ENCODE results near the gene ENTREP1.

- TF ChIP-seq, protein P1, sequence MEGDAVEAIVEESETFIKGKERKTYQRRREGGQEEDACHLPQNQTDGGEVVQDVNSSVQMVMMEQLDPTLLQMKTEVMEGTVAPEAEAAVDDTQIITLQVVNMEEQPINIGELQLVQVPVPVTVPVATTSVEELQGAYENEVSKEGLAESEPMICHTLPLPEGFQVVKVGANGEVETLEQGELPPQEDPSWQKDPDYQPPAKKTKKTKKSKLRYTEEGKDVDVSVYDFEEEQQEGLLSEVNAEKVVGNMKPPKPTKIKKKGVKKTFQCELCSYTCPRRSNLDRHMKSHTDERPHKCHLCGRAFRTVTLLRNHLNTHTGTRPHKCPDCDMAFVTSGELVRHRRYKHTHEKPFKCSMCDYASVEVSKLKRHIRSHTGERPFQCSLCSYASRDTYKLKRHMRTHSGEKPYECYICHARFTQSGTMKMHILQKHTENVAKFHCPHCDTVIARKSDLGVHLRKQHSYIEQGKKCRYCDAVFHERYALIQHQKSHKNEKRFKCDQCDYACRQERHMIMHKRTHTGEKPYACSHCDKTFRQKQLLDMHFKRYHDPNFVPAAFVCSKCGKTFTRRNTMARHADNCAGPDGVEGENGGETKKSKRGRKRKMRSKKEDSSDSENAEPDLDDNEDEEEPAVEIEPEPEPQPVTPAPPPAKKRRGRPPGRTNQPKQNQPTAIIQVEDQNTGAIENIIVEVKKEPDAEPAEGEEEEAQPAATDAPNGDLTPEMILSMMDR (IDR thresholded peaks at IDR 0.05): no peak
- TF ChIP-seq POLR2A (IDR thresholded peaks at IDR 0.05) (no peak), EP300 (IDR thresholded peaks at IDR 0.05) (no peak)
Observed at GRCh38 chr9:69397384-69398214, 72.6 kb downstream of the ENTREP1 start.

Data from ovary (tissue), 3 donors.